Panc1 (cell line): ENCODE results near the gene GRHL3. TPM values are rescaled to one million over a fixed set of nuclear protein-coding genes. Genes with fewer than 3 reads are reported as not detected.

Experiments
- ATAC-seq: fragments of 200-7000 bp; cut with Tn5 transposase; 2 replicates; pipeline ENCODE4 v1.9.1; 2020; ENCODE audit warnings: mild to moderate bottlenecking, moderate library complexity
- BruUV-seq: library from RNA; stranded (reverse); fragments of 400-500 nt; replicated peaks from 2 replicates; lab custom pipeline; 2021; lab: Mats Ljungman, UMichigan
- CTCF ChIA-PET: fragments of 300-600 bp; sonication (Branson Sonifier 250); formaldehyde crosslinking; loops from one replicate; lab custom pipeline; 2022; ENCODE audit warnings: antibody characterized with exemption; lab: Charles Lee
- POLR2A ChIA-PET: fragments of 300-600 bp; sonication (Branson Sonifier 250); formaldehyde crosslinking; loops from one replicate; lab custom pipeline; 2022; ENCODE audit warnings: antibody characterized with exemption; lab: Charles Lee
- DNase-seq: peaks from one replicate; pipeline ENCODE4 v3.0.0-alpha.2; 2010; ENCODE audit warnings: low read depth, low spot score
- H3K27ac ChIP-seq: 2 replicates; pipeline ENCODE4 v1.5.1; 2011; ENCODE audit warnings: mild to moderate bottlenecking, low read length, inconsistent platforms
- H3K27me3 ChIP-seq: fragments of 200-500 bp; sonication (Bioruptor generic); 2 replicates; pipeline ENCODE4 v1.6.0; 2014; ENCODE audit warnings: low read length, inconsistent platforms; ENCODE audit not compliant: control insufficient read depth, insufficient read depth
- H3K36me3 ChIP-seq: fragments of 200-500 bp; sonication (Bioruptor generic); 2 replicates; pipeline ENCODE4 v1.5.1; 2014; ENCODE audit warnings: inconsistent platforms, mild to moderate bottlenecking, low read length, moderate library complexity; ENCODE audit not compliant: control insufficient read depth, insufficient read depth
- H3K4me1 ChIP-seq: 2 replicates; pipeline ENCODE4 v1.5.1; 2011; ENCODE audit warnings: inconsistent platforms, mild to moderate bottlenecking, low read length, moderate library complexity; ENCODE audit not compliant: control insufficient read depth, insufficient read depth
- H3K4me3 ChIP-seq, 2 experiments: 2 replicates each; pipeline ENCODE4 v1.5.1; 2011 to 2012; ENCODE audit warnings: low read depth in 2 of 2, low read length in 2 of 2, mild to moderate bottlenecking in 2 of 2, inconsistent platforms in 1 of 2, moderate library complexity in 1 of 2
- H3K9me3 ChIP-seq: fragments of 200-500 bp; sonication (Bioruptor generic); 2 replicates; pipeline ENCODE4 v1.5.1; 2014; ENCODE audit warnings: low read depth, mild to moderate bottlenecking, inconsistent platforms, low read length, moderate library complexity; ENCODE audit not compliant: control insufficient read depth, insufficient read depth
- POLR2AphosphoS5 ChIP-seq: IDR thresholded peaks from 2 replicates; pipeline ENCODE4 v1.6.1; 2012; ENCODE audit warnings: mild to moderate bottlenecking, low read depth, low read length, moderate library complexity
- SIN3A ChIP-seq: IDR thresholded peaks from 2 replicates; pipeline ENCODE4 v1.6.1; 2012; ENCODE audit warnings: low read depth, mild to moderate bottlenecking, low read length, moderate library complexity, borderline replicate concordance; ENCODE audit not compliant: insufficient read depth
- TCF7L2 ChIP-seq: IDR thresholded peaks from 2 replicates; pipeline ENCODE4 v1.6.1; 2011; ENCODE audit warnings: mild to moderate bottlenecking, low read depth, low read length, inconsistent platforms
- in situ Hi-C: cut with HindIII; loops from 2 replicates; pipeline ENCODE4 v1.10.0; 2016; ENCODE audit warnings: low sequenced_read_pairs, low pct_unique_long_range_greater_than_20kb
- intact Hi-C: fragments of 100-400 bp; cut with micrococcal nuclease; formaldehyde crosslinking; loops from one replicate; pipeline ENCODE4 v1.10.0; 2022; ENCODE audit not compliant: unreplicated experiment
- total RNA-seq: library from RNA; stranded (reverse); gene quantifications from one replicate; pipeline ENCODE4 v1.2.1, GENCODE V29; 2021; ENCODE audit not compliant: unreplicated experiment
- TF ChIP-seq, protein P1 (sequence below): fragments of 450-650 bp; IDR thresholded peaks from 2 replicates; pipeline ENCODE4 v1.5.1; 2017; ENCODE audit warnings: mild to moderate bottlenecking
- TF ChIP-seq, protein P2 (sequence below), 2 experiments: IDR thresholded peaks; 2 replicates each; pipeline ENCODE4 v1.6.1; 2011 to 2012; ENCODE audit warnings: low read depth in 2 of 2, control low read depth in 1 of 2, low read length in 1 of 2, mild to moderate bottlenecking in 1 of 2, moderate library complexity in 1 of 2; ENCODE audit not compliant: insufficient read depth in 1 of 2

GRHL3 gene
- total RNA-seq, 1 experiment from 2014 or later: 16.7 TPM

DNA sequence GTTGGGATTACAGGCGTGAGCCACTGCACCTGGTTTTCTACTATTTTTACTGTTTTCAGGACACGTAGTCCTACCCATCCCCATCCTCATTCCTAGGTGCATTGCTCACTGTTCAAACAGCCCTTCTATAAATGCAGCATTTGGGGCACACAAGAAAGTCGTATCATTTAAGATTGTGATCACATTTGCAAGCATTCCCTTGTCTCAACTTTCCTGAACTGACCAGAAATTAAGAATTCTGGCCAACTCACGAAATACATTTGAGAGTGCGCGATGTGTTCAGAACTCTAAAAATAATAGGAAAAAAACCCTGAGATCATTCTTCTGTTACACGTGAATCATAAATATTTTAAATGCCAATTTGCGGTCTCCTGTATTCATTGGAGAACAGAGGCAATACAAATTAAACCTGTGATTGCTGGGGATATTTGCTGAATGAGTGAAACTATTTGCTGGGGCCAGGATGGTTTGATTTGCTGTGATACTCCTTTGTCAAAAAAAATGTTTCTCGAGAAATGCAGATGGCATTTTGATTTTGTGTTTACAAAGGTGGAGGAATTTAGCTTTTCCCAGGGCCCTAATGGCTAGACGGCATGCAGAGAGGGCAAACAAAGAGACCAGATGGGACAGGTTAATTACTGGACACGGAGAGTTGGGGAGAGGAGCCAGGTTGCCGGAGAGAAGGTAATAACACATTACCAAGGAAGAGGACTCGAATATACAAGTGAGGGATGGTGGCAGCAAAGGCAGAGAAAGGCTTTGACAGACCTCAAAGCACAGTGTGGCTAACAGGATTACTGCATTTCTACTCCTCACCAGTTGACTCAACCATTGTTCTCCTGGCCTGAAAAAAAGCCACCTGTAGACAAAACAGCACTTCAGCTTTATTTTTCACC lies 56.0 kb downstream of the GRHL3 start:
- intact Hi-C loops (no loop called here), in situ Hi-C loops (no loop called here)
- no TSS peak for BruUV-seq
- Histone ChIP-seq H3K4me3 (no peak overlapping the region), H3K27me3 (no peaks in the 10 kb centered on the region), H3K9me3 (no peaks in the 10 kb centered on the region), H3K36me3 (no peaks in the 10 kb centered on the region), H3K4me1 (peaks cover 25% of the 10 kb centered on the region), H3K27ac (peak overlapping the region; percentile 79)
- DNase-seq: peak; percentile 57
- ATAC-seq: peak; percentile 90
- ChIA-PET POLR2A (no interaction called here), CTCF (no interaction called here)
- TF ChIP-seq TCF7L2 (peak; percentile 72), POLR2AphosphoS5 (no peak)

DNA sequence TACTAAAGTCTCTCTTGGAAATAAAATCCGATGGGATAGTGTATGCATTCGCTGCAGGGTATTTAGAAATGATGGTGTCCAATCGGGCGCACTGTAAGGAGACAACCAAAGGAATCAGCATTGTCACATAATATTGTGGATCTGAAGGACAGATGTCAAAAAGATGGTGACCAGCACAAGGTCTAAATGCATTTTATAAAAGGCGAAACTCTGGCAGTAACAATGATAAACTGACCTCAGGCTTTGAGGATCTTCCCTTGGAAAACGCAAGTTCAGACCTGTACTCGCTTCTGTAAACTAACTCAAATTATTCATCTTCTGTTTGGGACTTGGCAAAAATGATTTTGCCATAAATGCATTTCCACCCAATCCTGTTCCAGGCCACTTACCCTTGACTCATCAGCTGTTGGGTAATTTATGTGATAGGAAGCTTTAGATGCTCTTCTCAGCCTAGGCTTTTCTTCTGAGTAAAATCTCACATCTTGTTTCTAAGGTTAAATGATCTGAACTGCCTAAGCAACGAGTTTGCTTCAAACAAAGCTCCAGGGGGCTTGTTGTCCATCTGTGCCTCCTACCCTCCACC lies 60.7 kb downstream of the GRHL3 start:
- Histone ChIP-seq H3K27ac (peak overlapping the region; percentile 35; the same call in 1 of the 2 replicates), H3K27me3 (no peaks in the 10 kb centered on the region), H3K4me3 (no peak overlapping the region), H3K36me3 (no peaks in the 10 kb centered on the region), H3K9me3 (no peaks in the 10 kb centered on the region), H3K4me1 (peaks cover 9% of the 10 kb centered on the region)
- in situ Hi-C loops (no loop called here), intact Hi-C loops (no loop called here)
- BruUV-seq: no TSS peak
- no peak for TF ChIP-seq TCF7L2
- TF ChIP-seq, protein P1, sequence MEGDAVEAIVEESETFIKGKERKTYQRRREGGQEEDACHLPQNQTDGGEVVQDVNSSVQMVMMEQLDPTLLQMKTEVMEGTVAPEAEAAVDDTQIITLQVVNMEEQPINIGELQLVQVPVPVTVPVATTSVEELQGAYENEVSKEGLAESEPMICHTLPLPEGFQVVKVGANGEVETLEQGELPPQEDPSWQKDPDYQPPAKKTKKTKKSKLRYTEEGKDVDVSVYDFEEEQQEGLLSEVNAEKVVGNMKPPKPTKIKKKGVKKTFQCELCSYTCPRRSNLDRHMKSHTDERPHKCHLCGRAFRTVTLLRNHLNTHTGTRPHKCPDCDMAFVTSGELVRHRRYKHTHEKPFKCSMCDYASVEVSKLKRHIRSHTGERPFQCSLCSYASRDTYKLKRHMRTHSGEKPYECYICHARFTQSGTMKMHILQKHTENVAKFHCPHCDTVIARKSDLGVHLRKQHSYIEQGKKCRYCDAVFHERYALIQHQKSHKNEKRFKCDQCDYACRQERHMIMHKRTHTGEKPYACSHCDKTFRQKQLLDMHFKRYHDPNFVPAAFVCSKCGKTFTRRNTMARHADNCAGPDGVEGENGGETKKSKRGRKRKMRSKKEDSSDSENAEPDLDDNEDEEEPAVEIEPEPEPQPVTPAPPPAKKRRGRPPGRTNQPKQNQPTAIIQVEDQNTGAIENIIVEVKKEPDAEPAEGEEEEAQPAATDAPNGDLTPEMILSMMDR: no peak
- TF ChIP-seq, protein P2, sequence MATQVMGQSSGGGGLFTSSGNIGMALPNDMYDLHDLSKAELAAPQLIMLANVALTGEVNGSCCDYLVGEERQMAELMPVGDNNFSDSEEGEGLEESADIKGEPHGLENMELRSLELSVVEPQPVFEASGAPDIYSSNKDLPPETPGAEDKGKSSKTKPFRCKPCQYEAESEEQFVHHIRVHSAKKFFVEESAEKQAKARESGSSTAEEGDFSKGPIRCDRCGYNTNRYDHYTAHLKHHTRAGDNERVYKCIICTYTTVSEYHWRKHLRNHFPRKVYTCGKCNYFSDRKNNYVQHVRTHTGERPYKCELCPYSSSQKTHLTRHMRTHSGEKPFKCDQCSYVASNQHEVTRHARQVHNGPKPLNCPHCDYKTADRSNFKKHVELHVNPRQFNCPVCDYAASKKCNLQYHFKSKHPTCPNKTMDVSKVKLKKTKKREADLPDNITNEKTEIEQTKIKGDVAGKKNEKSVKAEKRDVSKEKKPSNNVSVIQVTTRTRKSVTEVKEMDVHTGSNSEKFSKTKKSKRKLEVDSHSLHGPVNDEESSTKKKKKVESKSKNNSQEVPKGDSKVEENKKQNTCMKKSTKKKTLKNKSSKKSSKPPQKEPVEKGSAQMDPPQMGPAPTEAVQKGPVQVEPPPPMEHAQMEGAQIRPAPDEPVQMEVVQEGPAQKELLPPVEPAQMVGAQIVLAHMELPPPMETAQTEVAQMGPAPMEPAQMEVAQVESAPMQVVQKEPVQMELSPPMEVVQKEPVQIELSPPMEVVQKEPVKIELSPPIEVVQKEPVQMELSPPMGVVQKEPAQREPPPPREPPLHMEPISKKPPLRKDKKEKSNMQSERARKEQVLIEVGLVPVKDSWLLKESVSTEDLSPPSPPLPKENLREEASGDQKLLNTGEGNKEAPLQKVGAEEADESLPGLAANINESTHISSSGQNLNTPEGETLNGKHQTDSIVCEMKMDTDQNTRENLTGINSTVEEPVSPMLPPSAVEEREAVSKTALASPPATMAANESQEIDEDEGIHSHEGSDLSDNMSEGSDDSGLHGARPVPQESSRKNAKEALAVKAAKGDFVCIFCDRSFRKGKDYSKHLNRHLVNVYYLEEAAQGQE (IDR thresholded peaks at IDR 0.05; ENCODE audit: insufficient read depth in 1 of 2, low read depth in 2 of 2, low read length in 1 of 2): no peak
- no peak for TF ChIP-seq SIN3A
- TF ChIP-seq POLR2AphosphoS5: no peak
- no peak for DNase-seq
- POLR2A ChIA-PET: no interaction called here
- no peak for ATAC-seq
- CTCF ChIA-PET: no interaction called here
